GM12878 (cell line): ENCODE data around the gene NMT1. TPM values are rescaled to one million over a fixed set of nuclear protein-coding genes. Genes with fewer than 3 reads are reported as not detected.

Source experiments
- BCL11A ChIP-seq: IDR thresholded peaks from 2 replicates; pipeline ENCODE4 v1.6.1; 2011; ENCODE audit warnings: low read depth, low read length
- CEBPB ChIP-seq, 2 experiments: fragments of 150-350 bp in 1 of 2; IDR thresholded peaks; 2 replicates each; pipeline ENCODE4 v1.6.1; 2012 to 2014; ENCODE audit warnings: low read depth in 2 of 2, low read length in 2 of 2, borderline replicate concordance in 1 of 2, inconsistent platforms in 1 of 2
- EED ChIP-seq: sonication (generic); IDR thresholded peaks from 2 replicates; pipeline ENCODE4 v1.6.1; 2016; ENCODE audit warnings: antibody characterized with exemption, low read depth
- HDAC2 ChIP-seq: fragments of 200-600 bp; sonication (generic); IDR thresholded peaks from 2 replicates; pipeline ENCODE4 v1.6.1; 2017
- JUNB ChIP-seq: IDR thresholded peaks from 2 replicates; pipeline ENCODE4 v1.6.1; 2016; ENCODE audit warnings: antibody characterized with exemption, mild to moderate bottlenecking
- KLF5 ChIP-seq: fragments of 450-650 bp; IDR thresholded peaks from 2 replicates; pipeline ENCODE4 v1.6.1; 2014; ENCODE audit warnings: mild to moderate bottlenecking; ENCODE audit not compliant: partially characterized antibody
- RAD21 ChIP-seq: IDR thresholded peaks from 2 replicates; pipeline ENCODE4 v1.6.1; 2011; ENCODE audit warnings: mild to moderate bottlenecking, low read depth, low read length, moderate library complexity; ENCODE audit not compliant: insufficient read depth
- SIX5 ChIP-seq: IDR thresholded peaks from 2 replicates; pipeline ENCODE4 v1.6.1; 2011; ENCODE audit warnings: mild to moderate bottlenecking, low read depth, low read length, moderate library complexity; ENCODE audit not compliant: severe bottlenecking
- SREBF2 ChIP-seq: IDR thresholded peaks from 2 replicates; pipeline ENCODE4 v1.6.1; 2012; ENCODE audit warnings: mild to moderate bottlenecking, low read length
- ZNF217 ChIP-seq: fragments of 450-650 bp; IDR thresholded peaks from 2 replicates; pipeline ENCODE4 v1.6.1; 2017; ENCODE audit warnings: antibody characterized with exemption, mild to moderate bottlenecking
- polyA plus RNA-seq, 11 experiments: library from polyadenylated mRNA; depleted of rRNA in 4 of 11; unstranded in 6 of 11; stranded (reverse) in 5 of 11; fragments of >200 nt; fragmentation: Nextera tagmentation in 4 of 11; fragmentation: Illumina TruSeq in 1 of 11; extraction: Ambion mirVana in 4 of 11; extraction: Trizol in 1 of 11; gene quantifications; 1 replicate in 1 of 11; 2 replicates in 10 of 11; pipeline versions ENCODE4 v1.2.1 to v1.2.3, GENCODE V29; 2011 to 2016; ENCODE audit warnings: inconsistent platforms in 2 of 11, missing spikeins in 2 of 11, low read depth in 1 of 11
- total RNA-seq, 4 experiments: library from RNA; depleted of rRNA in 3 of 4; stranded (reverse); fragments of >200 nt in 3 of 4; fragmentation: Illumina TruSeq in 1 of 4; extraction: Trizol in 1 of 4; gene quantifications; 2 replicates each; pipeline versions ENCODE4 v1.2.1 to v1.2.3, GENCODE V29; 2013 to 2021
- TF ChIP-seq, protein P1 (sequence below): fragments of 450-650 bp; conservative IDR thresholded peaks from 2 replicates; pipeline ENCODE4 v1.6.1; 2017; ENCODE audit warnings: mild to moderate bottlenecking, moderate library complexity
- TF ChIP-seq, protein P2 (sequence below): IDR thresholded peaks from 2 replicates; pipeline ENCODE4 v1.6.1; 2012; ENCODE audit warnings: low read length, inconsistent platforms
- TF ChIP-seq, protein P3 (sequence below): IDR thresholded peaks from 2 replicates; pipeline ENCODE4 v1.6.1; 2012; ENCODE audit warnings: improper control_type of control experiment, low read depth, low read length; ENCODE audit not compliant: insufficient replicate concordance
- TF ChIP-seq, protein P4 (sequence below): fragments of 450-650 bp; formaldehyde crosslinking; IDR thresholded peaks from 2 replicates; pipeline ENCODE4 v1.4.0; 2020; ENCODE audit warnings: mild to moderate bottlenecking, moderate library complexity
- TF ChIP-seq, protein P5 (sequence below), 3 experiments: IDR thresholded peaks in 2 of 3; conservative IDR thresholded peaks in 1 of 3; 2 replicates each; pipeline ENCODE4 v1.5.1; 2011; ENCODE audit warnings: low read depth in 3 of 3, low read length in 3 of 3, mild to moderate bottlenecking in 3 of 3, control low read depth in 2 of 3, moderate library complexity in 2 of 3, inconsistent platforms in 1 of 3, mixed read lengths in 1 of 3; ENCODE audit not compliant: control insufficient read depth in 2 of 3, insufficient read depth in 1 of 3; ENCODE audit errors: extremely low read depth in 1 of 3

The NMT1 gene
- total and polyA plus RNA-seq, 10 of the 15 experiments (the other 5 are each of a cell fraction or from before 2014, with no cell fraction given), result 96.7 to 395 (median 222) TPM

DNA sequence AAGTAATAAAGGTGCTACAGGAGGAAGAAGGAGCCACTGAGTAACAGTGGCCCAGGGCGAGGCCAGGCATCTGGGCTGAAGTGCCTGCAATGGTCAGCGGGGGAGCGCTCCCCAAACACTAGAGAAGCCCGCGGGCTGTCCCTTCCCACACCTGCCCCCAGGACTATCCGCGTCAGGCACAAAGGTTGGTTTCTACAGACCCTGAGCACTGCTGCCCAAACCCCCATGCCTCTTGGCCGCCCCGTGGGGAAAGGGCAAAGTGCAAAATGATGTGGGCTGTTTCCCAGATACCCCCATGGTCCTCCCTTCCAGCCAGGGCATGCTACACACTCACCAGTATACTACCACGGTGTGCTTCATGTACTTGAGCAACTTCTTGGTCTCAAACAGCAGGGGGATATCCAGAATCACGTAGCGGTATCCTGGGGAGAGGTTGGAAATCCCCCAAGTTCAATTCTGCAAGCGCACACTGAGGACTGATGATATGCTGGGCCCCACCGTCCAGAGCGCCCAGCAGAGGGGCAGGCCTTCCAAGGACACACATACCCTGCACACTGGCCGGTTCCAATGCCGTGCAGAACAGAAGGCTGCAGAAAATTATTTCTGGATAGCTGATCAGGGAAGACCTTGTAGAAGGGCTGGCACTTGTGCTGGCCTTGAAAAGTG lies 31.2 kb upstream of the NMT1 start (continued):
- no peak for TF ChIP-seq KLF5
- no peak for TF ChIP-seq SREBF2
- TF ChIP-seq JUNB, result no peak
- TF ChIP-seq CEBPB (IDR thresholded peaks at IDR 0.05; ENCODE audit: borderline replicate concordance in 1 of 2, low read depth in 2 of 2, low read length in 2 of 2), result no peak
- TF ChIP-seq, protein P1, sequence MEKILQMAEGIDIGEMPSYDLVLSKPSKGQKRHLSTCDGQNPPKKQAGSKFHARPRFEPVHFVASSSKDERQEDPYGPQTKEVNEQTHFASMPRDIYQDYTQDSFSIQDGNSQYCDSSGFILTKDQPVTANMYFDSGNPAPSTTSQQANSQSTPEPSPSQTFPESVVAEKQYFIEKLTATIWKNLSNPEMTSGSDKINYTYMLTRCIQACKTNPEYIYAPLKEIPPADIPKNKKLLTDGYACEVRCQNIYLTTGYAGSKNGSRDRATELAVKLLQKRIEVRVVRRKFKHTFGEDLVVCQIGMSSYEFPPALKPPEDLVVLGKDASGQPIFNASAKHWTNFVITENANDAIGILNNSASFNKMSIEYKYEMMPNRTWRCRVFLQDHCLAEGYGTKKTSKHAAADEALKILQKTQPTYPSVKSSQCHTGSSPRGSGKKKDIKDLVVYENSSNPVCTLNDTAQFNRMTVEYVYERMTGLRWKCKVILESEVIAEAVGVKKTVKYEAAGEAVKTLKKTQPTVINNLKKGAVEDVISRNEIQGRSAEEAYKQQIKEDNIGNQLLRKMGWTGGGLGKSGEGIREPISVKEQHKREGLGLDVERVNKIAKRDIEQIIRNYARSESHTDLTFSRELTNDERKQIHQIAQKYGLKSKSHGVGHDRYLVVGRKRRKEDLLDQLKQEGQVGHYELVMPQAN, result no peak
- TF ChIP-seq ZNF217, result no peak
- TF ChIP-seq, protein P2, sequence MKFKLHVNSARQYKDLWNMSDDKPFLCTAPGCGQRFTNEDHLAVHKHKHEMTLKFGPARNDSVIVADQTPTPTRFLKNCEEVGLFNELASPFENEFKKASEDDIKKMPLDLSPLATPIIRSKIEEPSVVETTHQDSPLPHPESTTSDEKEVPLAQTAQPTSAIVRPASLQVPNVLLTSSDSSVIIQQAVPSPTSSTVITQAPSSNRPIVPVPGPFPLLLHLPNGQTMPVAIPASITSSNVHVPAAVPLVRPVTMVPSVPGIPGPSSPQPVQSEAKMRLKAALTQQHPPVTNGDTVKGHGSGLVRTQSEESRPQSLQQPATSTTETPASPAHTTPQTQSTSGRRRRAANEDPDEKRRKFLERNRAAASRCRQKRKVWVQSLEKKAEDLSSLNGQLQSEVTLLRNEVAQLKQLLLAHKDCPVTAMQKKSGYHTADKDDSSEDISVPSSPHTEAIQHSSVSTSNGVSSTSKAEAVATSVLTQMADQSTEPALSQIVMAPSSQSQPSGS, result no peak
- no peak for TF ChIP-seq EED
- no peak for TF ChIP-seq BCL11A
- no peak for TF ChIP-seq HDAC2
- TF ChIP-seq, protein P3, sequence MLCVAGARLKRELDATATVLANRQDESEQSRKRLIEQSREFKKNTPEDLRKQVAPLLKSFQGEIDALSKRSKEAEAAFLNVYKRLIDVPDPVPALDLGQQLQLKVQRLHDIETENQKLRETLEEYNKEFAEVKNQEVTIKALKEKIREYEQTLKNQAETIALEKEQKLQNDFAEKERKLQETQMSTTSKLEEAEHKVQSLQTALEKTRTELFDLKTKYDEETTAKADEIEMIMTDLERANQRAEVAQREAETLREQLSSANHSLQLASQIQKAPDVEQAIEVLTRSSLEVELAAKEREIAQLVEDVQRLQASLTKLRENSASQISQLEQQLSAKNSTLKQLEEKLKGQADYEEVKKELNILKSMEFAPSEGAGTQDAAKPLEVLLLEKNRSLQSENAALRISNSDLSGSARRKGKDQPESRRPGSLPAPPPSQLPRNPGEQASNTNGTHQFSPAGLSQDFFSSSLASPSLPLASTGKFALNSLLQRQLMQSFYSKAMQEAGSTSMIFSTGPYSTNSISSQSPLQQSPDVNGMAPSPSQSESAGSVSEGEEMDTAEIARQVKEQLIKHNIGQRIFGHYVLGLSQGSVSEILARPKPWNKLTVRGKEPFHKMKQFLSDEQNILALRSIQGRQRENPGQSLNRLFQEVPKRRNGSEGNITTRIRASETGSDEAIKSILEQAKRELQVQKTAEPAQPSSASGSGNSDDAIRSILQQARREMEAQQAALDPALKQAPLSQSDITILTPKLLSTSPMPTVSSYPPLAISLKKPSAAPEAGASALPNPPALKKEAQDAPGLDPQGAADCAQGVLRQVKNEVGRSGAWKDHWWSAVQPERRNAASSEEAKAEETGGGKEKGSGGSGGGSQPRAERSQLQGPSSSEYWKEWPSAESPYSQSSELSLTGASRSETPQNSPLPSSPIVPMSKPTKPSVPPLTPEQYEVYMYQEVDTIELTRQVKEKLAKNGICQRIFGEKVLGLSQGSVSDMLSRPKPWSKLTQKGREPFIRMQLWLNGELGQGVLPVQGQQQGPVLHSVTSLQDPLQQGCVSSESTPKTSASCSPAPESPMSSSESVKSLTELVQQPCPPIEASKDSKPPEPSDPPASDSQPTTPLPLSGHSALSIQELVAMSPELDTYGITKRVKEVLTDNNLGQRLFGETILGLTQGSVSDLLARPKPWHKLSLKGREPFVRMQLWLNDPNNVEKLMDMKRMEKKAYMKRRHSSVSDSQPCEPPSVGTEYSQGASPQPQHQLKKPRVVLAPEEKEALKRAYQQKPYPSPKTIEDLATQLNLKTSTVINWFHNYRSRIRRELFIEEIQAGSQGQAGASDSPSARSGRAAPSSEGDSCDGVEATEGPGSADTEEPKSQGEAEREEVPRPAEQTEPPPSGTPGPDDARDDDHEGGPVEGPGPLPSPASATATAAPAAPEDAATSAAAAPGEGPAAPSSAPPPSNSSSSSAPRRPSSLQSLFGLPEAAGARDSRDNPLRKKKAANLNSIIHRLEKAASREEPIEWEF, result no peak
- TF ChIP-seq, protein P4, sequence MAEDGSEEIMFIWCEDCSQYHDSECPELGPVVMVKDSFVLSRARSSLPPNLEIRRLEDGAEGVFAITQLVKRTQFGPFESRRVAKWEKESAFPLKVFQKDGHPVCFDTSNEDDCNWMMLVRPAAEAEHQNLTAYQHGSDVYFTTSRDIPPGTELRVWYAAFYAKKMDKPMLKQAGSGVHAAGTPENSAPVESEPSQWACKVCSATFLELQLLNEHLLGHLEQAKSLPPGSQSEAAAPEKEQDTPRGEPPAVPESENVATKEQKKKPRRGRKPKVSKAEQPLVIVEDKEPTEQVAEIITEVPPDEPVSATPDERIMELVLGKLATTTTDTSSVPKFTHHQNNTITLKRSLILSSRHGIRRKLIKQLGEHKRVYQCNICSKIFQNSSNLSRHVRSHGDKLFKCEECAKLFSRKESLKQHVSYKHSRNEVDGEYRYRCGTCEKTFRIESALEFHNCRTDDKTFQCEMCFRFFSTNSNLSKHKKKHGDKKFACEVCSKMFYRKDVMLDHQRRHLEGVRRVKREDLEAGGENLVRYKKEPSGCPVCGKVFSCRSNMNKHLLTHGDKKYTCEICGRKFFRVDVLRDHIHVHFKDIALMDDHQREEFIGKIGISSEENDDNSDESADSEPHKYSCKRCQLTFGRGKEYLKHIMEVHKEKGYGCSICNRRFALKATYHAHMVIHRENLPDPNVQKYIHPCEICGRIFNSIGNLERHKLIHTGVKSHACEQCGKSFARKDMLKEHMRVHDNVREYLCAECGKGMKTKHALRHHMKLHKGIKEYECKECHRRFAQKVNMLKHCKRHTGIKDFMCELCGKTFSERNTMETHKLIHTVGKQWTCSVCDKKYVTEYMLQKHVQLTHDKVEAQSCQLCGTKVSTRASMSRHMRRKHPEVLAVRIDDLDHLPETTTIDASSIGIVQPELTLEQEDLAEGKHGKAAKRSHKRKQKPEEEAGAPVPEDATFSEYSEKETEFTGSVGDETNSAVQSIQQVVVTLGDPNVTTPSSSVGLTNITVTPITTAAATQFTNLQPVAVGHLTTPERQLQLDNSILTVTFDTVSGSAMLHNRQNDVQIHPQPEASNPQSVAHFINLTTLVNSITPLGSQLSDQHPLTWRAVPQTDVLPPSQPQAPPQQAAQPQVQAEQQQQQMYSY (CRISPR knock-in tag), result no peak
- no peak for TF ChIP-seq SIX5
- TF ChIP-seq, protein P5, sequence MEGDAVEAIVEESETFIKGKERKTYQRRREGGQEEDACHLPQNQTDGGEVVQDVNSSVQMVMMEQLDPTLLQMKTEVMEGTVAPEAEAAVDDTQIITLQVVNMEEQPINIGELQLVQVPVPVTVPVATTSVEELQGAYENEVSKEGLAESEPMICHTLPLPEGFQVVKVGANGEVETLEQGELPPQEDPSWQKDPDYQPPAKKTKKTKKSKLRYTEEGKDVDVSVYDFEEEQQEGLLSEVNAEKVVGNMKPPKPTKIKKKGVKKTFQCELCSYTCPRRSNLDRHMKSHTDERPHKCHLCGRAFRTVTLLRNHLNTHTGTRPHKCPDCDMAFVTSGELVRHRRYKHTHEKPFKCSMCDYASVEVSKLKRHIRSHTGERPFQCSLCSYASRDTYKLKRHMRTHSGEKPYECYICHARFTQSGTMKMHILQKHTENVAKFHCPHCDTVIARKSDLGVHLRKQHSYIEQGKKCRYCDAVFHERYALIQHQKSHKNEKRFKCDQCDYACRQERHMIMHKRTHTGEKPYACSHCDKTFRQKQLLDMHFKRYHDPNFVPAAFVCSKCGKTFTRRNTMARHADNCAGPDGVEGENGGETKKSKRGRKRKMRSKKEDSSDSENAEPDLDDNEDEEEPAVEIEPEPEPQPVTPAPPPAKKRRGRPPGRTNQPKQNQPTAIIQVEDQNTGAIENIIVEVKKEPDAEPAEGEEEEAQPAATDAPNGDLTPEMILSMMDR (IDR thresholded peaks at IDR 0.05 in 2 of 3, conservative IDR thresholded peaks at IDR 0.05 in 1 of 3; ENCODE audit: control insufficient read depth in 2 of 3, extremely low read depth in 1 of 3, insufficient read depth in 1 of 3, low read depth in 3 of 3, low read length in 3 of 3), result peak in 1 of 3 experiments; percentile 41; a peak in 2 of 6 replicates
- peak; percentile 45; the same call in 1 of the 2 replicates for TF ChIP-seq RAD21
